Measurements from ENCODE around the gene PRPS1.

Gene PRPS1

DNA sequence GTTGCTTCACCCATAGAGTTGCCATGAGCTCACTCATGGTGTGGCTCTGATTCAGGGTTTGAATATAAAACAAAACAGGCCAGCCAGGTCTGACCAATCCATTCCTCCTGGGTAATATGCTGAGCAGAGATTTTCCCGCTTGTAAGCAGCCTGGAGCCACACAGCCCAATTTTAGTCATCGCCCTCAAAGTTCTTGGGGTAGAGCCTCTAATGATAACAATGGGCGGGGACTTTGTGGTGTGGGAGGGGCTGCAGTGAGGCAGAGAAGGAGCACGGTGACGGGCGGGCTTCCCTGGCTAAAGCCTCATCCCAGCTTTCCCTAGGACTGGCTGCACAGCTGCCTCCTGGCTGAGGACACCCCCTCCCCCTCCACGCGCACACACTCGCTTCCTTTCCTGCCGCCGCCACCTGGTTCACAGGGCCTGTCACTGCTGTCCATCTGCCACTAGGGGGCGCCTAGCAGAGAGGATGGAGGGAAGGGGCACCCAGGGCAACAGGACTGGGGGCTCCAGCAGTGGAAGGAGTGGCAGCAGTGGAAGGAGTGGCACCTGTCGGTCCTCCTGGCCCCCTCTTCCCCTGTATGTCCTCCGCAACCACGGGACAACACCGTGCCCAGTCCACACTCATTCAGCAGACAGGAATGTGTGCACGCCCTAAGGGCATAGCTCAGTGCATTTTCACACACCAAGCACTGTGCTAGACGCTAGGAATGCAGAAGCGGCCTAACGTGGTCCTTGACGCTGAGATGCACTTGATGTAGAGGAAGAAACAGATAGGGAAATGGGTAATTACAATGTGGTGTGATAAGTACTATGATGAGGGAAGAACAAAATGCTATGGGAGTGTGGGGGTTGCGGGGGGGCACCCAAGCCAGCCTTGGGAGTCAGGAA lies 26.8 kb downstream of the PRPS1 start:
- TF ChIP-seq POU6F1 (CRISPR knock-in tag; IDR thresholded peaks at IDR 0.05; ENCODE audit: borderline replicate concordance, low read depth) (no peak), ZC3H10 (CRISPR knock-in tag; IDR thresholded peaks at IDR 0.05) (no peak), ZNF70 (CRISPR knock-in tag; IDR thresholded peaks at IDR 0.05) (no peak), ESRRG (CRISPR knock-in tag; IDR thresholded peaks at IDR 0.05) (no peak), CSDC2 (CRISPR knock-in tag; IDR thresholded peaks at IDR 0.05) (no peak), ISL1 (CRISPR knock-in tag; IDR thresholded peaks at IDR 0.05) (no peak), BACH2 (CRISPR knock-in tag; IDR thresholded peaks at IDR 0.05; ENCODE audit: borderline replicate concordance) (no peak), ZFP3 (CRISPR knock-in tag; IDR thresholded peaks at IDR 0.05) (no peak), ARNTL (CRISPR knock-in tag; IDR thresholded peaks at IDR 0.05; ENCODE audit: borderline replicate concordance, low read depth) (no peak), SNAI2 (CRISPR knock-in tag; IDR thresholded peaks at IDR 0.05) (no peak), OSR1 (CRISPR knock-in tag; IDR thresholded peaks at IDR 0.05) (no peak), RARB (CRISPR knock-in tag; IDR thresholded peaks at IDR 0.05) (no peak)
- TF ChIP-seq, protein P1, sequence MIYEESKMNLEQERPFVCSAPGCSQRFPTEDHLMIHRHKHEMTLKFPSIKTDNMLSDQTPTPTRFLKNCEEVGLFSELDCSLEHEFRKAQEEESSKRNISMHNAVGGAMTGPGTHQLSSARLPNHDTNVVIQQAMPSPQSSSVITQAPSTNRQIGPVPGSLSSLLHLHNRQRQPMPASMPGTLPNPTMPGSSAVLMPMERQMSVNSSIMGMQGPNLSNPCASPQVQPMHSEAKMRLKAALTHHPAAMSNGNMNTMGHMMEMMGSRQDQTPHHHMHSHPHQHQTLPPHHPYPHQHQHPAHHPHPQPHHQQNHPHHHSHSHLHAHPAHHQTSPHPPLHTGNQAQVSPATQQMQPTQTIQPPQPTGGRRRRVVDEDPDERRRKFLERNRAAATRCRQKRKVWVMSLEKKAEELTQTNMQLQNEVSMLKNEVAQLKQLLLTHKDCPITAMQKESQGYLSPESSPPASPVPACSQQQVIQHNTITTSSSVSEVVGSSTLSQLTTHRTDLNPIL (CRISPR knock-in tag; IDR thresholded peaks at IDR 0.05; ENCODE audit: low read depth) = no peak
- TF ChIP-seq, protein P2, sequence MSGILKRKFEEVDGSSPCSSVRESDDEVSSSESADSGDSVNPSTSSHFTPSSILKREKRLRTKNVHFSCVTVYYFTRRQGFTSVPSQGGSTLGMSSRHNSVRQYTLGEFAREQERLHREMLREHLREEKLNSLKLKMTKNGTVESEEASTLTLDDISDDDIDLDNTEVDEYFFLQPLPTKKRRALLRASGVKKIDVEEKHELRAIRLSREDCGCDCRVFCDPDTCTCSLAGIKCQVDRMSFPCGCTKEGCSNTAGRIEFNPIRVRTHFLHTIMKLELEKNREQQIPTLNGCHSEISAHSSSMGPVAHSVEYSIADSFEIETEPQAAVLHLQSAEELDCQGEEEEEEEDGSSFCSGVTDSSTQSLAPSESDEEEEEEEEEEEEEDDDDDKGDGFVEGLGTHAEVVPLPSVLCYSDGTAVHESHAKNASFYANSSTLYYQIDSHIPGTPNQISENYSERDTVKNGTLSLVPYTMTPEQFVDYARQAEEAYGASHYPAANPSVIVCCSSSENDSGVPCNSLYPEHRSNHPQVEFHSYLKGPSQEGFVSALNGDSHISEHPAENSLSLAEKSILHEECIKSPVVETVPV (CRISPR knock-in tag; IDR thresholded peaks at IDR 0.05) = no peak
- TF ChIP-seq, protein P3, sequence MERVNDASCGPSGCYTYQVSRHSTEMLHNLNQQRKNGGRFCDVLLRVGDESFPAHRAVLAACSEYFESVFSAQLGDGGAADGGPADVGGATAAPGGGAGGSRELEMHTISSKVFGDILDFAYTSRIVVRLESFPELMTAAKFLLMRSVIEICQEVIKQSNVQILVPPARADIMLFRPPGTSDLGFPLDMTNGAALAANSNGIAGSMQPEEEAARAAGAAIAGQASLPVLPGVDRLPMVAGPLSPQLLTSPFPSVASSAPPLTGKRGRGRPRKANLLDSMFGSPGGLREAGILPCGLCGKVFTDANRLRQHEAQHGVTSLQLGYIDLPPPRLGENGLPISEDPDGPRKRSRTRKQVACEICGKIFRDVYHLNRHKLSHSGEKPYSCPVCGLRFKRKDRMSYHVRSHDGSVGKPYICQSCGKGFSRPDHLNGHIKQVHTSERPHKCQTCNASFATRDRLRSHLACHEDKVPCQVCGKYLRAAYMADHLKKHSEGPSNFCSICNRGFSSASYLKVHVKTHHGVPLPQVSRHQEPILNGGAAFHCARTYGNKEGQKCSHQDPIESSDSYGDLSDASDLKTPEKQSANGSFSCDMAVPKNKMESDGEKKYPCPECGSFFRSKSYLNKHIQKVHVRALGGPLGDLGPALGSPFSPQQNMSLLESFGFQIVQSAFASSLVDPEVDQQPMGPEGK (CRISPR knock-in tag; IDR thresholded peaks at IDR 0.05; ENCODE audit: borderline replicate concordance) = no peak
- peak; percentile 75 for ATAC-seq

- no peak for TF ChIP-seq ARNTL (CRISPR knock-in tag; IDR thresholded peaks at IDR 0.05; ENCODE audit: borderline replicate concordance, low read depth)
- no peak for TF ChIP-seq RARB (CRISPR knock-in tag; IDR thresholded peaks at IDR 0.05)
- TF ChIP-seq ZC3H10 (CRISPR knock-in tag; IDR thresholded peaks at IDR 0.05) = no peak
These were observed 28.7 kb downstream of the PRPS1 start for GRCh38 chrX:107656978-107657377.

GRCh38 chrX:107658660-107659059 lies 30.4 kb downstream of the PRPS1 start:
- ATAC-seq = no peak
- TF ChIP-seq SNAI2 (CRISPR knock-in tag; IDR thresholded peaks at IDR 0.05) (no peak), ARNTL (CRISPR knock-in tag; IDR thresholded peaks at IDR 0.05; ENCODE audit: borderline replicate concordance, low read depth) (no peak), ZC3H10 (CRISPR knock-in tag; IDR thresholded peaks at IDR 0.05) (no peak), ZNF565 (CRISPR knock-in tag; conservative IDR thresholded peaks at IDR 0.05; ENCODE audit: low read depth) (no peak), ISL1 (CRISPR knock-in tag; IDR thresholded peaks at IDR 0.05) (no peak), TCF4 (CRISPR knock-in tag; IDR thresholded peaks at IDR 0.05; ENCODE audit: borderline replicate concordance) (no peak), POU6F1 (CRISPR knock-in tag; IDR thresholded peaks at IDR 0.05; ENCODE audit: borderline replicate concordance, low read depth) (no peak), ZNF70 (CRISPR knock-in tag; IDR thresholded peaks at IDR 0.05) (no peak), ESRRG (CRISPR knock-in tag; IDR thresholded peaks at IDR 0.05) (no peak), CSDC2 (CRISPR knock-in tag; IDR thresholded peaks at IDR 0.05) (no peak)
- TF ChIP-seq, protein P1 (CRISPR knock-in tag; IDR thresholded peaks at IDR 0.05; ENCODE audit: low read depth) = no peak
- TF ChIP-seq, protein P4, sequence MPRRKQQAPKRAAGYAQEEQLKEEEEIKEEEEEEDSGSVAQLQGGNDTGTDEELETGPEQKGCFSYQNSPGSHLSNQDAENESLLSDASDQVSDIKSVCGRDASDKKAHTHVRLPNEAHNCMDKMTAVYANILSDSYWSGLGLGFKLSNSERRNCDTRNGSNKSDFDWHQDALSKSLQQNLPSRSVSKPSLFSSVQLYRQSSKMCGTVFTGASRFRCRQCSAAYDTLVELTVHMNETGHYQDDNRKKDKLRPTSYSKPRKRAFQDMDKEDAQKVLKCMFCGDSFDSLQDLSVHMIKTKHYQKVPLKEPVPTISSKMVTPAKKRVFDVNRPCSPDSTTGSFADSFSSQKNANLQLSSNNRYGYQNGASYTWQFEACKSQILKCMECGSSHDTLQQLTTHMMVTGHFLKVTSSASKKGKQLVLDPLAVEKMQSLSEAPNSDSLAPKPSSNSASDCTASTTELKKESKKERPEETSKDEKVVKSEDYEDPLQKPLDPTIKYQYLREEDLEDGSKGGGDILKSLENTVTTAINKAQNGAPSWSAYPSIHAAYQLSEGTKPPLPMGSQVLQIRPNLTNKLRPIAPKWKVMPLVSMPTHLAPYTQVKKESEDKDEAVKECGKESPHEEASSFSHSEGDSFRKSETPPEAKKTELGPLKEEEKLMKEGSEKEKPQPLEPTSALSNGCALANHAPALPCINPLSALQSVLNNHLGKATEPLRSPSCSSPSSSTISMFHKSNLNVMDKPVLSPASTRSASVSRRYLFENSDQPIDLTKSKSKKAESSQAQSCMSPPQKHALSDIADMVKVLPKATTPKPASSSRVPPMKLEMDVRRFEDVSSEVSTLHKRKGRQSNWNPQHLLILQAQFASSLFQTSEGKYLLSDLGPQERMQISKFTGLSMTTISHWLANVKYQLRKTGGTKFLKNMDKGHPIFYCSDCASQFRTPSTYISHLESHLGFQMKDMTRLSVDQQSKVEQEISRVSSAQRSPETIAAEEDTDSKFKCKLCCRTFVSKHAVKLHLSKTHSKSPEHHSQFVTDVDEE (CRISPR knock-in tag; IDR thresholded peaks at IDR 0.05) = no peak
- TF ChIP-seq, protein P2 (CRISPR knock-in tag; IDR thresholded peaks at IDR 0.05) = no peak
- TF ChIP-seq, protein P3 (CRISPR knock-in tag; IDR thresholded peaks at IDR 0.05; ENCODE audit: borderline replicate concordance) = no peak

More at GRCh38 chrX:107656978-107657377, 28.7 kb downstream of the PRPS1 start:
- no peak for ATAC-seq
